Keratinocyte (primary cell): Measurements from ENCODE around the gene NFYC. TPM values are rescaled to one million over a fixed set of nuclear protein-coding genes. Genes with fewer than 3 reads are reported as not detected.
A peak's percentile ranks its signal among the peaks of the same experiment; 100 is the strongest.

Source experiments
- DNase-seq: peaks from one replicate; pipeline ENCODE4 v3.0.0-alpha.2; 2011; ENCODE audit warnings: low read depth, missing footprints, low spot score
- FAIRE-seq: peaks from 2 replicates; lab custom pipeline; 2011; peaks lifted over from hg19 to GRCh38; lab: Jason Lieb, UNC
- H2AFZ ChIP-seq: 2 replicates; pipeline ENCODE4 v1.6.0; 2012; ENCODE audit warnings: low read length, control low read depth, inconsistent platforms; ENCODE audit not compliant: control insufficient read depth
- H3K27ac ChIP-seq: 2 replicates; pipeline ENCODE4 v1.5.1; 2011; ENCODE audit warnings: low read length; ENCODE audit not compliant: control insufficient read depth, insufficient read depth
- H3K27me3 ChIP-seq: 3 replicates; pipeline ENCODE4 v1.6.0; 2011; ENCODE audit warnings: low read length; ENCODE audit not compliant: control insufficient read depth, insufficient read depth; ENCODE audit errors: extremely low read depth
- H3K36me3 ChIP-seq, 2 experiments: 2 replicates in 1 of 2; 3 replicates in 1 of 2; pipeline ENCODE4 v1.5.1; 2011; ENCODE audit warnings: low read length in 2 of 2, mild to moderate bottlenecking in 1 of 2; ENCODE audit not compliant: control insufficient read depth in 2 of 2, insufficient read depth in 2 of 2; ENCODE audit errors: extremely low read depth in 1 of 2
- H3K4me1 ChIP-seq: 3 replicates; pipeline ENCODE4 v1.5.1; 2011; ENCODE audit warnings: low read length; ENCODE audit not compliant: control insufficient read depth, insufficient read depth; ENCODE audit errors: extremely low read depth
- H3K4me2 ChIP-seq: 3 replicates; pipeline ENCODE4 v1.6.0; 2011; ENCODE audit warnings: low read depth, low read length; ENCODE audit not compliant: control insufficient read depth, insufficient read depth; ENCODE audit errors: extremely low read depth
- H3K4me3 ChIP-seq, 3 experiments: fragments of 200-600 bp in 1 of 3; sonication (generic) in 1 of 3; 2 replicates in 2 of 3; 3 replicates in 1 of 3; pipeline ENCODE4 v1.5.1; 2011 to 2016; ENCODE audit warnings: low read length in 3 of 3, mild to moderate bottlenecking in 3 of 3, control low read depth in 2 of 3, inconsistent platforms in 1 of 3, low read depth in 1 of 3, mixed read lengths in 1 of 3, mixed run types in 1 of 3, moderate library complexity in 1 of 3; ENCODE audit not compliant: control insufficient read depth in 2 of 3, insufficient read depth in 2 of 3; ENCODE audit errors: extremely low read depth in 1 of 3
- H3K79me2 ChIP-seq: 2 replicates; pipeline ENCODE4 v1.6.0; 2012; ENCODE audit warnings: low read length; ENCODE audit not compliant: control insufficient read depth, insufficient read depth
- H3K9ac ChIP-seq: 3 replicates; pipeline ENCODE4 v1.6.0; 2011; ENCODE audit warnings: low read length; ENCODE audit not compliant: control insufficient read depth, insufficient read depth; ENCODE audit errors: extremely low read depth
- H3K9me1 ChIP-seq: 3 replicates; pipeline ENCODE4 v1.6.0; 2011; ENCODE audit warnings: low read length; ENCODE audit not compliant: control insufficient read depth, insufficient read depth; ENCODE audit errors: extremely low read depth
- H3K9me3 ChIP-seq: 2 replicates; pipeline ENCODE4 v1.5.1; 2012; ENCODE audit warnings: low read depth, low read length; ENCODE audit not compliant: control insufficient read depth
- H4K20me1 ChIP-seq: 3 replicates; pipeline ENCODE4 v1.6.0; 2011; ENCODE audit warnings: low read length; ENCODE audit not compliant: control insufficient read depth, insufficient read depth; ENCODE audit errors: extremely low read depth
- CTCF ChIP-seq, 3 experiments: IDR thresholded peaks in 1 of 3; conservative IDR thresholded peaks in 1 of 3; optimal IDR thresholded peaks in 1 of 3; 2 replicates in 2 of 3; 3 replicates in 1 of 3; pipeline versions ENCODE3 to v1.5.1; 2011; ENCODE audit warnings: low read length in 3 of 3, mild to moderate bottlenecking in 3 of 3, moderate library complexity in 2 of 3, control low read depth in 1 of 3, inconsistent platforms in 1 of 3; ENCODE audit not compliant: insufficient read depth in 2 of 3; ENCODE audit errors: extremely low read depth in 1 of 3
- EZH2 ChIP-seq: IDR thresholded peaks from one replicate; pipeline ENCODE4 v1.6.1; 2012; ENCODE audit warnings: inconsistent platforms, mild to moderate bottlenecking, low read length, moderate library complexity
- dilution Hi-C: fragments of 300-500 bp; cut with MboI; formaldehyde crosslinking; loops from one replicate; pipeline ENCODE4 v1.7.0; 2020; ENCODE audit warnings: low sequenced_read_pairs; ENCODE audit not compliant: extremely low pct_ligation_motif_present
- polyA plus RNA-seq, 5 experiments: library from polyadenylated mRNA; depleted of rRNA in 3 of 5; stranded (reverse) in 3 of 5; stranded (forward) in 1 of 5; unstranded in 1 of 5; fragments of >200 nt; gene quantifications; 1 replicate in 1 of 5; 2 replicates in 3 of 5; 3 replicates in 1 of 5; pipeline versions ENCODE4 v1.2.1 to v1.2.3, GENCODE V29; 2011 to 2012; ENCODE audit warnings: missing spikeins in 2 of 5, low read depth in 1 of 5, low replicate concordance in 1 of 5

NFYC gene
- polyA plus RNA-seq, 1 donor (not counting 4 experiments of a cell fraction or from before 2014, with no cell fraction given), result 32.4 TPM

- dilution Hi-C loops, result no loop called here
- H3K4me2 ChIP-seq, result no peak overlapping the region
- H3K9ac ChIP-seq, result no peak overlapping the region
- no peaks in the 10 kb centered on the region for H3K36me3 ChIP-seq
- H2AFZ ChIP-seq, result no peak overlapping the region
- H3K79me2 ChIP-seq, result no peaks in the 10 kb centered on the region
- no peak overlapping the region for H3K4me3 ChIP-seq
- H3K27me3 ChIP-seq, result peaks cover 5% of the 10 kb centered on the region
- no peaks in the 10 kb centered on the region for H3K9me3 ChIP-seq
- DNase-seq (no peak), FAIRE-seq (no peak)
- H4K20me1 ChIP-seq, result no peaks in the 10 kb centered on the region
- H3K4me1 ChIP-seq, result peaks cover 16% of the 10 kb centered on the region
- no peak overlapping the region for H3K27ac ChIP-seq
- H3K9me1 ChIP-seq, result no peaks in the 10 kb centered on the region
- TF ChIP-seq EZH2 (no peak), CTCF (optimal IDR thresholded peaks at IDR 0.05 in 1 of 3, IDR thresholded peaks at IDR 0.05 in 1 of 3, conservative IDR thresholded peaks at IDR 0.05 in 1 of 3; ENCODE audit: extremely low read depth in 1 of 3, insufficient read depth in 2 of 3, low read length in 3 of 3) (no peak)
These were observed 27.4 kb upstream of the NFYC start for GRCh38 chr1:40664167-40664537.

- no peak for TF ChIP-seq EZH2
- TF ChIP-seq CTCF (optimal IDR thresholded peaks at IDR 0.05 in 1 of 3, IDR thresholded peaks at IDR 0.05 in 1 of 3, conservative IDR thresholded peaks at IDR 0.05 in 1 of 3; ENCODE audit: extremely low read depth in 1 of 3, insufficient read depth in 2 of 3, low read length in 3 of 3), result no peak
- Histone ChIP-seq H3K27me3 (peaks cover 11% of the 10 kb centered on the region), H2AFZ (no peak overlapping the region), H3K4me2 (no peak overlapping the region), H3K4me3 (peak overlapping the region in 1 of 3 experiments; percentile 42), H3K79me2 (no peaks in the 10 kb centered on the region), H4K20me1 (no peaks in the 10 kb centered on the region), H3K9ac (no peak overlapping the region), H3K4me1 (peaks cover 16% of the 10 kb centered on the region), H3K36me3 (no peaks in the 10 kb centered on the region), H3K27ac (no peak overlapping the region), H3K9me3 (no peaks in the 10 kb centered on the region), H3K9me1 (no peaks in the 10 kb centered on the region)
- dilution Hi-C loops, result no loop called here
- DNase-seq (no peak), FAIRE-seq (no peak)
These were observed 26.7 kb upstream of the NFYC start for GRCh38 chr1:40664791-40665190.
